ENCODE data around the gene GATA5. TPM values are rescaled to one million over a fixed set of nuclear protein-coding genes. Genes with fewer than 3 reads are reported as not detected.

The GATA5 gene
- total and polyA plus RNA-seq, 10 of the 15 experiments (the other 5 are each of a cell fraction or from before 2014, with no cell fraction given) = not detected

- FAIRE-seq (no peak), DNase-seq (ENCODE audit: low read depth, low spot score) (no peak), ATAC-seq (no peak)
- ChIA-PET POLR2A (no interaction called here), CTCF (no interaction called here), SMC1A (ENCODE audit: uncharacterized antibody, unreplicated experiment) (interaction anchor here (0.7 kb wide), 1 partner anchor 76 kb away, joined by 3 read pairs; no protein-coding TSS in a partner anchor), RAD21 (ENCODE audit: unreplicated experiment) (no interaction called here)
- 56% methylated on average over 8 of the region's 8 CpGs for WGBS (ENCODE audit: insufficient coverage, insufficient replicate concordance, low lambda C conversion rate, missing lambda C conversion rate)
- in situ Hi-C loops (cut with MboI) (no loop called here), intact Hi-C loops (cut with micrococcal nuclease; ENCODE audit: unreplicated experiment) (no loop called here)
- Histone ChIP-seq H3K79me2 (ENCODE audit: control insufficient read depth, insufficient read depth, low read length) (no peaks in the 10 kb centered on the region), H3K27ac (ENCODE audit: control insufficient read depth, insufficient read depth) (no peak overlapping the region), H3K4me2 (ENCODE audit: control insufficient read depth, insufficient read depth) (no peak overlapping the region), H3K36me3 (ENCODE audit: control insufficient read depth in 2 of 2, insufficient read depth in 2 of 2, low read length in 1 of 2) (no peaks in the 10 kb centered on the region), H3K27me3 (replicated peaks in 1 of 2; ENCODE audit: control insufficient read depth in 2 of 2, insufficient read depth in 2 of 2, low read length in 1 of 2) (peaks cover 5 to 11% of the 10 kb centered on the region in 2 experiments; a peak in 2 of 4 replicates), H3K9ac (ENCODE audit: control insufficient read depth, insufficient read depth, low read length) (no peak overlapping the region), H4K20me1 (ENCODE audit: control insufficient read depth, insufficient read depth) (no peaks in the 10 kb centered on the region), H3K9me3 (replicated peaks; ENCODE audit: control insufficient read depth, insufficient read depth, low read length) (no peaks in the 10 kb centered on the region), H3K4me3 (no peak overlapping the region), H2AFZ (ENCODE audit: control insufficient read depth, low read depth, low read length) (no peak overlapping the region), H3K4me1 (ENCODE audit: control insufficient read depth, insufficient read depth, low read length) (no peaks in the 10 kb centered on the region)
- BruUV-seq (replicated peaks) = no TSS peak
- TF ChIP-seq CBX5 (IDR thresholded peaks at IDR 0.05; ENCODE audit: low read depth) (no peak), PAX8 (IDR thresholded peaks at IDR 0.05) (no peak), SMAD1 (IDR thresholded peaks at IDR 0.05; ENCODE audit: low read depth, partially characterized antibody) (no peak), SIN3A (IDR thresholded peaks at IDR 0.05; ENCODE audit: low read depth, low read length) (no peak), TCF7 (IDR thresholded peaks at IDR 0.05; ENCODE audit: borderline replicate concordance) (no peak), MTA3 (IDR thresholded peaks at IDR 0.05; ENCODE audit: borderline replicate concordance, low read length) (no peak), NR2F1 (conservative IDR thresholded peaks at IDR 0.05) (no peak), RAD51 (IDR thresholded peaks at IDR 0.05) (no peak), MYC (IDR thresholded peaks at IDR 0.05; ENCODE audit: insufficient read depth, insufficient read length, insufficient replicate concordance, low read length, severe bottlenecking) (no peak), SIX5 (IDR thresholded peaks at IDR 0.05; ENCODE audit: low read depth, low read length, severe bottlenecking) (no peak), HDAC6 (IDR thresholded peaks at IDR 0.05; ENCODE audit: unreplicated experiment) (no peak), NFYA (IDR thresholded peaks at IDR 0.05; ENCODE audit: borderline replicate concordance, low read depth, low read length) (no peak), TARDBP (IDR thresholded peaks at IDR 0.05; ENCODE audit: borderline replicate concordance) (no peak), WRNIP1 (IDR thresholded peaks at IDR 0.05; ENCODE audit: borderline replicate concordance, low read depth, low read length) (no peak), SREBF2 (IDR thresholded peaks at IDR 0.05; ENCODE audit: low read length) (no peak)
These were observed 35.6 kb upstream of the GATA5 start for GRCh38 chr20:62511300-62511914.
